NCI-H526 (cell line): ENCODE measurements around the gene AFAP1.

Source experiments
- DNase-seq, 2 experiments: peaks; one replicate each; lab custom pipeline; 2025; lab: John Stamatoyannopoulos, UW

AFAP1 gene

GRCh38 chr4:7863911-7864681 is 75.6 kb downstream of the AFAP1 start:
- DNase-seq = no peak

GRCh38 chr4:7862561-7863192 is 77.0 kb downstream of the AFAP1 start:
- no peak for DNase-seq

- no peak for DNase-seq
Observed at GRCh38 chr4:7861440-7861881, 78.2 kb downstream of the AFAP1 start.

- no peak for DNase-seq
Observed at GRCh38 chr4:7860600-7861163, 79.0 kb downstream of the AFAP1 start.

- no peak for DNase-seq
Observed at GRCh38 chr4:7859326-7859725, 80.3 kb downstream of the AFAP1 start.

GRCh38 chr4:7858498-7858897 is 81.2 kb downstream of the AFAP1 start:
- no peak for DNase-seq

GRCh38 chr4:7857993-7858392 is 81.7 kb downstream of the AFAP1 start:
- DNase-seq = no peak

- no peak for DNase-seq
Observed at GRCh38 chr4:7857238-7857701, 82.4 kb downstream of the AFAP1 start.

GRCh38 chr4:7855731-7856130 is 83.9 kb downstream of the AFAP1 start:
- no peak for DNase-seq

- no peak for DNase-seq
Observed at GRCh38 chr4:7854697-7855370, 84.8 kb downstream of the AFAP1 start.

GRCh38 chr4:7854216-7854615 is 85.4 kb downstream of the AFAP1 start:
- DNase-seq = no peak

- DNase-seq = no peak
Observed at GRCh38 chr4:7853271-7853670, 86.4 kb downstream of the AFAP1 start.

GRCh38 chr4:7852568-7853185 is 87.0 kb downstream of the AFAP1 start:
- no peak for DNase-seq

GRCh38 chr4:7850489-7850888 is 89.2 kb downstream of the AFAP1 start:
- no peak for DNase-seq

- DNase-seq = no peak
Observed at GRCh38 chr4:7847206-7847605, 92.5 kb downstream of the AFAP1 start.

- no peak for DNase-seq
Observed at GRCh38 chr4:7845493-7846128, 94.0 kb downstream of the AFAP1 start.

GRCh38 chr4:7844594-7844991 is 95.1 kb downstream of the AFAP1 start:
- no peak for DNase-seq

GRCh38 chr4:7843831-7844593 is 95.6 kb downstream of the AFAP1 start:
- peak; percentile 8 to 75 for DNase-seq

- DNase-seq = no peak
Observed at GRCh38 chr4:7842384-7843279, 97.0 kb downstream of the AFAP1 start.

GRCh38 chr4:7841894-7842293 is 97.8 kb downstream of the AFAP1 start:
- no peak for DNase-seq
